Measurements from ENCODE around the gene TMEM183A.

Gene TMEM183A

GRCh38 chr1:203069030-203069747 is 62.0 kb downstream of the TMEM183A start:
- no peak for DNase-seq (ENCODE audit: low read depth in 2 of 2)

GRCh38 chr1:203072002-203072602 is 64.9 kb downstream of the TMEM183A start:
- DNase-seq (ENCODE audit: low read depth in 2 of 2): no peak

GRCh38 chr1:203072911-203073310 is 65.7 kb downstream of the TMEM183A start:
- no peak for DNase-seq (ENCODE audit: low read depth in 2 of 2)

- no peak for DNase-seq (ENCODE audit: low read depth in 2 of 2)
Measured at GRCh38 chr1:203073469-203073868, 66.3 kb downstream of the TMEM183A start.
